Nucleus accumbens (tissue), 56 donors: ENCODE results near the gene TMEM74B.

Experiments used
- DNase-seq, 56 donors: peaks; one replicate each; lab custom pipeline; 2025; lab: John Stamatoyannopoulos, UW

Gene TMEM74B

DNA sequence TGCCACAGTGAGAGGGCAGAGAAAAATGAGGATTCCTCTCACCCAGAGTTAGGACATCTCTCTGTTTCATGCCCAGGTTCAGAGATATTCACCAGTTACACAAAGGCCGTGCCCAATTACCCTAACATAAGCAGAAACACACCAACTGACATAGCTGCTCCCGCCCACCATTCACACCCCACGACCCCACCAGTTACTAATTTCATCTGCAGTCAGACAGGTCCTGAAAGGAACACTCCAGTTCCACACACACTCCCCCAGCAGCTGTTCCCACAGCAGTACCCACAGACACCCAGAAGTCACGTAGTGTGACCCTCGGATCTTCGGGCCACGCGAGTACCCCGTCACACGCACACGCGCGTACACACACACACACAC, 532 bp downstream of the TMEM74B start:
- peak in 2 of 56 donors; percentile 35 to 38 for DNase-seq

DNA sequence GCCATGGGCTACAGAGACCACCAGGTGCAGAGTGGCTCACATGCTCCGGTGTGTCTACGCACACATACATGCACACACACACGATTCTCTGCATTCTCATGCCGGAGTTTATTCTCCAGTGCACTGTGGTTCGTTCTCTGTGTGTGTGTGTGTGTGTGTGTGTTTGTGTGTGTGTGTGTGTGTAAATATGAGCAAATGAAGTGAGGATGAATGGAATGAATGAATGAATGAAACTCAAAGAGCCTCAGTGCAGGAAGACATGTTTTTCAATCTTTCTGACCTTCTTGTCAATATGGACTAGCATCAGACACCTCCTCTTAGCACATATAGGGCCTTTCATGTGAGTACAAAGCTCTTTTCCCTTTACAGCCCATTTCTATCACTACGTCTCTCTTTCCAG, 1.6 kb downstream of the TMEM74B start:
- DNase-seq: no peak

DNA sequence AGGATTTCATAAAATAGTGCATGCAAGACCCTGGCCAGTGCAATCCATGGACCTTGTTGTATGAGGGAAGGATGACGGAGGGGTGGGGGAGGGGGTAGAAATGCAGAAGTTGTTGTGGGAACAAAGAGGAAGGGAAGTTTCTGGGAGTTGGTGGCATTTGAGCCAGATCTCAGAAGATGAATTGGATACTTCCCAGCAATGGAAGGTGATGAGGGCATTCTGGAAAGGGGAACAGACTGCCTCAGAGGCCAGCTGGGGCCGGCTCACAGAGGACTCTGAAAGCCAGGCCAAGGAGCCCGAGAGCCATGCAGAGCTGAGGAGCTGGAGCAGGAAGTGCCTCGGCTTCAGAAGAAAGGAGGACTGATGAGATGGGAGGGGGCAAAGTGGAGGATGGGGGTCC, 2.7 kb downstream of the TMEM74B start:
- no peak for DNase-seq

DNA sequence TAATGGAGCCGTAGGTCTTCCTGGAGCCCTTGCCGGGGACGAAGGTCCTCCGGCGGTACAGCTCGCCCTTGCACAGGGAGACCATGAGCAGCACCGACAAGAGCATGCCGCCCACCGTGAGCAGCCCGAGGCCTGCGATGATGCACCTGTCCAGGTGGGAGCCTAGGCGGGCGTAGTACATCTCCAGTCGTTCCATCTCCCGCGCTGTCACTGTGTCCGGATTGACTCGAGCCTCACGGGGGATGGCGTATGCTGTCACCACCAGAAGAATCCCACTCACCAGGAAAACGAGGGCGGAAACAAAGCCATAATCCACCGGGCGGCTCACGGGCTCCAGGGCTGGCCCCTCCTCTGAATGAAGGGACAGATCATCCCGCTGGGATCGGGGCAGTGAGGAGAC, 3.8 kb downstream of the TMEM74B start:
- no peak for DNase-seq

DNA sequence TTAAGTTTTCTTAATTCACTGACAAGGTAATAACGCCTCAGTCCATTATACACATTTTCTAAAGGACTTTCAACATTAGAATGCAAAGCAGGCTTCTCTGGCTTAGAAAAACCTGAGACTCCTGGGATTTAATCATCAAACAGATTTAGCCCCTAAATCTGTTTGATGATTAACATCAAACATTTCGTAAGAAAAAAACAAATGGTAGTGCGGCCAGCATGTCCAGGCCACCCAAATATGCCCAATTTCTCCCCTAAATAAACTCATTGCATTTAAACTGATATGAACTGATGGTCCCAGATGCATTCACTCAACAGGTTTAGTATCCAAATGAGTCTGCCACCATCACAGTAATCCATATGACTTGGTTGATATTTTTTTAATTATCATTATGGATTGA, 6.2 kb downstream of the TMEM74B start:
- no peak for DNase-seq

DNA sequence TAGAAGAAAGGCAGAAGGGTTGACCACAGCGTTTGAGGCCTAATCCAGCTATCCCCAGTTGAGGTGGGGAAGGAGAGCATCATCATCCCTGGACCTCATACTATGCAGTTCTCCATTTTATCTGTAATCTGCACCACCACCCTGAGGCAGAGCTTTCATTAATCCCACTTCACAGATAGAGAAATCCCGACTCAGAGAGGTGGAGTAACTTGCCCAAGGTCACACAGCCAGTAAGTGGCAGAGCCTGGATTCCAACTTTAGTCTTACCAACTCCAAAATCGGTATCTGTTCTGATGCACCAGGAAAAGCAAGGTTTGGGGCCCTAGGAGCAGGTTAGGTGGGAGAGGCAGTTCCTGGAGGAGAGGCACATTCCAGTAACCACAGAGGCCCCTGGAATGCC, 6.7 kb downstream of the TMEM74B start:
- no peak for DNase-seq

DNA sequence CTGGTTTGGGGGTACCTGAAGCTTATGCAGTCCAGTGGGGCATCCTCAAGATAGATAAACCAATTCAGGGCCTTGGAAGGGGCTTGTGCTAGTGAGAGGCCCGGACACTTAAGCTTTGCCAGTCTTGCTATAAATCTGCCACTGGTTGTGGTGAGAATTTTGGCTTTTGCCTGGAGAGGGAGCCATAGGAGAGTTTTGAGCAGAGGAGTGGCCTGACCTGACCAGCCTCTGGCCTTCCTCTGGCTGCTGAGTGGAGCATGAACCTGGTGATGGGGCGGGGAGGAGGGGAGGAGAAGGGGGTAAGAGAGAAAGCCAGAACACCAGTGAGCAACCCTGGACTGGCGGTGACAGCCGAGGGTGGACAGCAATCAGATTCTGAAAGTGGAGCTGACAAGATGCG, 7.1 kb downstream of the TMEM74B start:
- no peak for DNase-seq

DNA sequence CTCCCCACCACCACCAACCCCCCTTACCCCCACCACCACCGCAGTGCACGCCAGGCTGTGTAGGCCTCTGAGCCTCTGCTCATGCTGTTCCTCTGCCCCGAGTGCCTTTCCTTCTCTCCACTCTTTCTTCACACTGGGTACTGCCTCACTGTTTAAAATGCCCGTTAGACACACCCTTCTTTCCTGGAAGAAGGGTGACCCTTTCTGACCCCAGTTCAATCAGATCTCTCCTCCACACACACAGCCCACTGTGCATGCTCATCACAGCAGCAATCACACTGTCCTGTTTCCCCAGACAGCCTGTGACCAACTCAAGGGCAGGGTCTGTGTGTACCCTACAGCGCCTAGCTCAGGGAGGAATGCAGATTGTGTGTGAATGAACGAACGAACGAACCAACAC, 10.0 kb downstream of the TMEM74B start:
- no peak for DNase-seq

DNA sequence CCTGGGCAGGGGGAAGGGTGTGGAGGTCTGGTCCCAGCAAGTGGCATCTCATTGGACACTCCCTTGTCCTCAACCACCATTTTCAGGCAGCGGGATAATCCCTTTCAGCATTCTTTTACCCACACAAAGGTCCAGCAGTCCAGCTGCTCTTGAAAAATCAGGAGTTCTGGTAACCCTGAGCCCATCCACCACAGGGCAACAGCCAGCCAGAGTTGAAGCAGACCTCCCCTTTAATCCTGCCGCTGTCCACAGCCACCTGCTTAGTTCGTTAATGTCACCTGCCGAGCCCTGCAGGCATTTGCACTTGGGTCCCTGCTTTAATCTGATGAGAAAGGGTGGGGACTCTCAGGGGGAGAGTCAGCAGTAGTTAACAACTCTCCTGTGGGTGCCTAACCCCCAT, 11.1 kb downstream of the TMEM74B start:
- DNase-seq: no peak

DNA sequence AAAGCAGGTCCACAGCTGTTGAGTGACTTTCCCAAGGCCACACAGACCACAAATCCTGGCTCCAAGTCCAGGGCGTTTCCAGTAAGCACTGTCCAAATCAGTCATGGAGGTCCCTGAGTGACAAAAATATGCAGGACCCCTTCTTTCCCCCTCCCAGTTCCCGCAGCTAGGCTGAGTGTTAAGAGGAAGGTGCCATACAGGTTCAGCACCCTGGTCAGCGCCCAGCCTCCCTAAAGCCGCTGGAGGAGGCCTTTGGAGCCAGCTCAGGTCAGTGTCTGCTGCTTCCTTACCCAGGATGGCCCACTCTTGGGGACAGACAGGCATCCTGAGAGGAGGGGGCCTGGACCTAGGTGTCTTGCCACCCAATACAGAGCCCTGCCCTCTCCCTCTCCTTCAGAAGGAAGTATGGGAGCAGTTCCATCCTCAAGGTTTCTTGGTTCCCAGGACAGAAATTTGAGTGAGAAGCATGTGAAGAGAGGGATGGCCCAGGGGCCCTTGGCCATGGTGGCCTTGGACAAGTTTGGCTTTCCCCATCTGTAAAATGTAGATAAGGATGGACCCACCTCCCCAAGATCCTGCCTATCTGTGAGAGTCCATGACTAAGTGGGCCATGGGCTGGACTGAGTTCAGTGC, 13.2 kb downstream of the TMEM74B start:
- no peak for DNase-seq

DNA sequence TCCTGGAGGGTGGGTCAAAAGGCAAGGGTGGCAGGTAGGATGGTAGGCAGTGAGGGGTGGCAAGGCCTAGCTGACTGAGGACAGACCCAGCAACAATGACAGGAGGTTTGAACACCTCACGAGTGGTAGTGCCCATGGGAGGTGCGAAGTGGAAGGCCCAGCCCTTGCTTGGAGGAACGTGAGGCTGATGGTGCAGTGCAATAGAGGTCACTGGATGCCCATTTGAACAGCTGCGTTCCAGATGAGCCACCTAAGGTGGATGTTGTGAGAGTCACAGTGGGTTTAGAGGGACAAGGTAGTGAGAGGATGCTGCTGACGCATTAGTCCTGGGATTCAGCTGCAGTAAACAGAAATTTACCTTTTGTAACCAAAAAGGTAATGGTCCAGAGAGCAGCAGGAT, 15.6 kb downstream of the TMEM74B start:
- no peak for DNase-seq

DNA sequence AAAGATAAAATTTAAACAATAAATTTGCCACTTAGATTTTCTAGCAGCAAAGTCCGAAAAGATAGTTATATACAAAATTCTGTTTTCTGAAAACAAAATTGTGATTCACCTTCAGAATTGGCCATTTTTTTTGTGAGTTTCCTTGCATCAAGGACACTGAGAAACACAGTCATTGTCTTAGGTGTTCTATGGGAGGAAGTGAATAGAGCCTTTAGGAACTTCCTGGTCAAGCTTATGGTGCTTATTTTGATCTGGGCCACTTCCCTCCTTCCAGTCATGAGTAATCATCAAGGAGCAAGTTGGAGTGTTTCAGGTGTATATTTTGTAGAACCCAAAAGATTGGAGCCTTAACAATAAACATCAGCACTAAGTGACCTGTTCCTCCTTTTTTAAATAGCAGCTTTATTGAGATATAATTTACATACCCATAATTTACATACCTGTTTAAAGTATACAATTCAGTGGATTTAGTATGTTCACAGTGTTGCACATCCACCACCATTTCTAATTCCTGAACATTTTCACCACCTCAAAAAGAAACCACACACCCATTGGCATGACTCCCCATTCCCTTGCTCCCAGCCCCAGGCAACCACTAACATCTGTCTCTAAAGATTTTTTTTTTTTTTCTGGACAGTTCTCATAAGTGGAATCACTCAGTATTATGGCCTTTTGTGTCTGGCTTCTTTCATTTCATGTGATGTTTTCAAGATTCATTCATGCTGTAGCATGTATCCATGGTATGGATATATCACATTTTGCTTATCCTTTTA, 17.6 kb downstream of the TMEM74B start:
- DNase-seq: no peak

DNA sequence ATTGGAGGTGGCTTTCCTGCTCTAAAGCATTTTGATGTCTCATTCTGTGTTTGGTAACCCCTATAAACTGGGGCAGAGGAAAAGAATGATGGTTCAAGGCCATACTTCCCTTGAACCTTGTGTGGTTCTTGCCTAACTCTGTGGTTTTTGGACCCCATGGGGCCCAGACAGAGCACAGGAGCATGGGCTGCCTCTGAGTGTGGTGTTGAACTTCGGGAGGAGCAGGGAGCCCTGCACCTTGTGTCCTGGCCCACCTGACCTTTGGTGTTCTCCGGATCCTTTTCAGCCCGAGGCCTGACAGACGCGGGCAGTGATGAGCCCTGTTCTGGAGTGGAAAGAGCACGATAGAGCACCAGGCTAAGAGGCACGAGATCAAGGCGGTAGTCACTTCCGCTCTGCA, 18.8 kb downstream of the TMEM74B start:
- DNase-seq: no peak

DNA sequence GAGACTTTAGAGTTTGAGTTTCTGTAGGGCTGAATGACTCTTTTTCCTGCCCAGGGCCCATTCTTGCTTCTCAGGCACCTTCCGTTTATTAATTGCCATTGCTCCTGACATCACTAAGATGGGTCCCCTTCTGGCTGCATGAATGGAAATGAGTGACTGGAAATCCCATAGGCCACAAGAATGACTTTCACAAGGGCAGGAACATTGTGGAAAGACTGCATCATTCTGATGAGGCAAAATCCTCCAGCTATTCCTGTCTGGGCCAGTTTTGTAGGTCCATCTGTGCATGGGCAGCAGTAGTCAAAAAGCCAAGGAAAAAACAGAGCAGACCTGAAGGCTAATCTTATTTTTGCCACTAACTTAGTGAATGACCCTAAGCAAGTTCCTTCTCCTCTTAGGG, 19.3 kb downstream of the TMEM74B start:
- no peak for DNase-seq

DNA sequence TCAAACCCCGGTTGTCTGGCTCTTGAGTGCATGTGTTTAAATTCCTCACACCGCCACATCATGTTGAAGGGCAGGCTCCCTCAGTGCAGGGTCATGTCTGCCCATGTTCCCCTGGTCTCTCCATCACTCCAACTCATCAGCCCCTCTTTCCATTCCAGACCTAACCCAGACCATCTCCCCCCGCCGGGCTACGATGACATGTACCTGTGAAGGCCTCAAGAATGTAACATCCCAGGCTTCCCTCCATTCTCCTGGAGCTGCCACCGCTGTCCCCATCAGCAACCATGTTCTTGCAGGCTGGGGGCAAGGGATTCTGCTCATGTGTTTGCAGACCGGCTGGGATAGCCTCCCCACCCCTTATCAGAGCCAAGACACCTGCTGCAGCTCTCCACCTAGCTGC, 19.9 kb downstream of the TMEM74B start:
- no peak for DNase-seq

DNA sequence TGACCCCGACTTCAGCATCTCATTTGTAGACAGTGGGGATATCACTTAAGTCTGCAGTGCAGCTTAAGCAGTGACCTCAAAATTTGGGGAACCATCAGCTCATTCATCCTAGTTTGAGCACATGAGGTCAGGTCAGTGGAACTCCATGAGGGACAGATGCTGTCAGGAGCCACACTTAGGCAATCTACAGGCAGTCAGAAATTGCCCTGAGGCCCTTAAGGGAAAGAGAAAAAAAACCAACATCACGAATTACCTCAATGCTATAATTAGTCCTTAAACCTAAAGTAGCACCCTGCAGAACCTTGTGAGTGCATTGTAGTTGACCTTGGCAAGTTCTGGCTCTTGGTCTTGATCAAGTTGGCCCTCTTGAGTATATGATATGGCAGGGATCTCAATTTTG, 21.1 kb downstream of the TMEM74B start:
- no peak for DNase-seq

DNA sequence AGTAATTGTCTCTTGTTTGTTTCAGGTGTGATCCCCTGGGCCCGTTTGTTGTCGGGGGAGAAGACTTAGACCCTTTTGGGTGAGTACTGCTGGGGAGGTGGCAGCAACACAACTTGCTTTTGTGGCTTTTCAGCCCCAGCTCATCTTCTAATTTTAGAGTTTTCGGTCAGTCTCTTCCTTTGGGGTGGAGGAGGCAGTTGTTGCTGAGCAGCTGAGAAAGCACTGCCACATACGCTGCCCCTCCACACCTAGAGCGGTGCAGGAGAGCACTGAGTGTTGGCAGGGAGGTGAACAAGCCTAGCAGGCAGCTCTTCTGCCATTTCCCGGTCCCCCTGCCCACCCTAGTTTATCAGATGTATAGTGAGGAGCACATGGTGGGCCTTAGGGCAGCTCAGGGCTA, 21.7 kb downstream of the TMEM74B start:
- DNase-seq: no peak

DNA sequence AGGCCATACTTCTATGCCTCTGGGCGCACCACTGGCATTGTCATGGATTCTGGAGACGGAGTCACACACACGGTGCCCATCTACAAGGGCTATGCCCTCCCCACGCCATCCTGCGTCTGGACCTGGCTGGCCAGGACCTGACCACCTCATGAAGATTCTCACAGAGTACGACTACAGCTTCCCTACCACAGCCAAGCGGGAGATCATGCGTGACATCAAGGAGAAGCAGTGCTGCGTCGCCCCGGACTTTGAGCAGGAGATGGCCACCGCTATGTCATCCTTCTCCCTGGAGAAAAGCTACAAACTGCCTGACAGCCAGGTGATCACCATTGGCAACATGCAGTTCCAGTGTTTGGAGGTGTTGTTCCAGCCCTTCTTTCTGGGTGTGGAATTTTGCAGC, 23.8 kb downstream of the TMEM74B start:
- DNase-seq: no peak

DNA sequence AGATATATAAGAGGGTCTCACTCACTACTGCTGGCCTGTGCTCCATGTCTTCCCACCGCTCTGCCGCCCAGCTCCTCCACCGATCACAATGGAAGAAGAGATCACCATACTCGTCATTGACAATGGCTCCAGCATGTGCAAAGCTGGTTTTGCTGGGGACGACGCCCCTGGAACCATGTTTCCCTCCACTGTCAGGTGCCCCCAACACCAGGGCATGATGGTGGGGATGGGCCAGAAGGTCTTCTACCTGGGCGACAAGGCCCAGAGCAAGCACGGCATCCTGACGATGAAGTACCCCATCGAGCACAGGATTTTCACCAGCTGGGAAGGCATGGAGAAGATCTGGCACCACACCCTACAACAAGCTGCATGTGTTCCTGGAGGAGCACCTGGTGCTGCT, 24.3 kb downstream of the TMEM74B start:
- DNase-seq: no peak

DNA sequence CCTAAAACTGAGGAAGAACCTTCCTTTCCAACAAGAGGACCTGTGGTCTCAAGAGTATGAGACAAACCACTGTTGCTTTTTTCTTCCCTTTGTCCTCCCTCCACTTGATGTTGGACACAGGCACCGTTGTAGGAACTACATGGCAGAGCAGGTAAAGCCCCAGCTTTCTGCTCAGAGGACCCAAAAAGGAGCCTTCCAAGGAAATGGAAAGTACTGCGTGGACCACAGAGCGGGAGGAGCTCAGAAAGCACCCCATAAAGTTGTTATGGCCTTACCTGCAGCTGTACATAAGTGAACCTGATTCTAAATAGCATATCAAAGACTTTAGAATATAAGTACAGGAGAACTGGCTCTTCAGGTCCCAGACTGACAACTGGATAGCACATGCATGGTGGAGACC, 29.4 kb downstream of the TMEM74B start:
- DNase-seq: no peak

DNA sequence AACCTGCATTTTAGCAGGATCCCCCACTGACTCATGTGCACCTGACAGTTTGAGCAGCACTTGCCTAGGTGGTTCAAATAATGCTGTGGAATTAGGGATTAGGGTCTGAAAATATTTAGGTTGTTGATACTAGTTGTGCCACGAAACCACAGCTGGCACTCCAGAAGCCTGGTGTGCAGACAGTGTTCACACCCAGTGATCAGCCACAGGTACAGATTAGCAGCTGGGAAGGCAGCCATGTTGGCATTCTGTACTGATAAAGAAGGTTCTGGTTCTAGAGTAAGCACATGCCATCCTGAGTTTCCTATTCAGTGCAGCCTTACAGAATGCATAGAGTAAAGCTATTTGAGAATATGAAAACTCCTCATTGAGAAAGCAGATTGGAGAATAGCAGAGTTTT, 30.1 kb downstream of the TMEM74B start:
- DNase-seq: no peak

DNA sequence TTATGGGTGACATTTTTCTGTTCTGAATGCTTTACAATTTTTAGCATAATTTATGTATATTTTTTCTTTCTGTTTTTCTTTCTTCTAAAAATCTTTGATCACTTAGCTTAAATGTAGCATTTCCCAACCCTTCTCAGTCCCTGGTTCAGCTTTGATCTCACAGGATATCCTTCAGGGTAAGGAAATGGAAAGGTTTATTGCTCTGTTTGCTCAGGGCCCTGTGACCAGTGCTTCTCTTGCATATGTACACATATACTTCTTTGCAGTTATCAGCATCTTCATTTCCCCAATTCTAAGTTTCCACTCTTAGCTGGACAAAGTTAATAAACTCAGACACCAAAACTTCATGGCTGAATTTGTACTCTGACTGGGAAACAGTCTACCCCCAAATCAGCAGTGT, 30.6 kb downstream of the TMEM74B start:
- DNase-seq: no peak

DNA sequence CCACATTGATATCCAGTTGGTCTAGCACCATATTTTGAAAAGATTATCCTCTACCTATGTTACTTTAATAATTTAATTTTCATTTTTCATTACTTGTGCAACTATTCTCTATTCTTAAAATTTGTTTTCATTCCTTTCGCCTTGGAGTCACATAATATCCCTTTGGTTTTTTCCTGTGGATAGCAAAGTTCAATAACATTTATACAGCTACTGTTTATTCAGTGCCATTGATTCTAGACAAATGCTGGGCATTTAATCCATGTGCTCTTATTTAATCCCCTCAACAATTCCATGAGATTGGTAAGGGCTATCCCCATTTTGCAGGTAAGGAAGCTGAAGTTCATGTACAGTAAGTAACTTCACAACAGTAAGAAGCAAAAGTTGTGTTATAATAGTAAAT, 33.8 kb downstream of the TMEM74B start:
- DNase-seq: no peak
